GM13976 (cell line): Measurements from ENCODE around the gene RMDN2.

Experiments used
- DNase-seq: peaks from one replicate; pipeline ENCODE4 v3.0.0; 2012; ENCODE audit warnings: low spot score
- in situ Hi-C: fragments of 300-500 bp; cut with MboI; formaldehyde crosslinking; loops from one replicate; pipeline ENCODE4 v1.12.0; 2022; ENCODE audit warnings: low sequenced_read_pairs, mixed read lengths, inconsistent platforms; ENCODE audit not compliant: unreplicated experiment
- TF ChIP-seq, protein P1 (sequence below): IDR thresholded peaks from 2 replicates; pipeline ENCODE4 v1.5.1; 2012; ENCODE audit warnings: borderline replicate concordance, mild to moderate bottlenecking; ENCODE audit not compliant: insufficient read depth; ENCODE audit errors: extremely low read depth, missing control alignments, control extremely low read depth

Gene RMDN2

GRCh38 chr2:37881397-37881796 lies 43.7 kb upstream of the RMDN2 start:
- no peak for DNase-seq
- in situ Hi-C loops, result loop anchor here (25.0 kb wide), 1 partner anchor 719 kb away; the partner anchor contains the start of gene EIF2AK2
- TF ChIP-seq, protein P1, sequence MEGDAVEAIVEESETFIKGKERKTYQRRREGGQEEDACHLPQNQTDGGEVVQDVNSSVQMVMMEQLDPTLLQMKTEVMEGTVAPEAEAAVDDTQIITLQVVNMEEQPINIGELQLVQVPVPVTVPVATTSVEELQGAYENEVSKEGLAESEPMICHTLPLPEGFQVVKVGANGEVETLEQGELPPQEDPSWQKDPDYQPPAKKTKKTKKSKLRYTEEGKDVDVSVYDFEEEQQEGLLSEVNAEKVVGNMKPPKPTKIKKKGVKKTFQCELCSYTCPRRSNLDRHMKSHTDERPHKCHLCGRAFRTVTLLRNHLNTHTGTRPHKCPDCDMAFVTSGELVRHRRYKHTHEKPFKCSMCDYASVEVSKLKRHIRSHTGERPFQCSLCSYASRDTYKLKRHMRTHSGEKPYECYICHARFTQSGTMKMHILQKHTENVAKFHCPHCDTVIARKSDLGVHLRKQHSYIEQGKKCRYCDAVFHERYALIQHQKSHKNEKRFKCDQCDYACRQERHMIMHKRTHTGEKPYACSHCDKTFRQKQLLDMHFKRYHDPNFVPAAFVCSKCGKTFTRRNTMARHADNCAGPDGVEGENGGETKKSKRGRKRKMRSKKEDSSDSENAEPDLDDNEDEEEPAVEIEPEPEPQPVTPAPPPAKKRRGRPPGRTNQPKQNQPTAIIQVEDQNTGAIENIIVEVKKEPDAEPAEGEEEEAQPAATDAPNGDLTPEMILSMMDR, result no peak

GRCh38 chr2:37882036-37882435 lies 43.1 kb upstream of the RMDN2 start:
- in situ Hi-C loops, result loop anchor here (25.0 kb wide), 1 partner anchor 720 kb away; the partner anchor contains the start of gene EIF2AK2
- DNase-seq, result no peak
- TF ChIP-seq, protein P1, result no peak

DNA sequence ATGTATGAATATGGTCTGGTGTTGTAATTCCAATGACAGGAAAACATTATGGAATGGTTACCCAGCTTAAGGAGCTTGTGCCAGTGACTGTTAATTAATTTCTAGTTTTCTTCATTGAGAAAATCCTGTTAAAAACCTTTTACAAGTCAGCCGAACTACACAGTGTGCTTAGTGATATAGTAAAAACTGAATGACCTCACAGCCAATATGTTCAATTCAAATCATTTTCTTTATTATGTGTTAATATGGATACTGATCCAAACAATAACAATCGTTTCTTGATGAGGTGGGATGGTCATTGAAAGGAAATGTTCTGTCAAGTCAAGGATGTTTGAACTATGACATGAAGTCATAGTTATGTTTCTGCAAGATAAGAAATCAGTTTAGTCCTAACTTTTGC lies 41.6 kb upstream of the RMDN2 start:
- in situ Hi-C loops, result loop anchor here (25.0 kb wide), 1 partner anchor 721 kb away; the partner anchor contains the start of gene EIF2AK2
- no peak for DNase-seq
- TF ChIP-seq, protein P1, result no peak

DNA sequence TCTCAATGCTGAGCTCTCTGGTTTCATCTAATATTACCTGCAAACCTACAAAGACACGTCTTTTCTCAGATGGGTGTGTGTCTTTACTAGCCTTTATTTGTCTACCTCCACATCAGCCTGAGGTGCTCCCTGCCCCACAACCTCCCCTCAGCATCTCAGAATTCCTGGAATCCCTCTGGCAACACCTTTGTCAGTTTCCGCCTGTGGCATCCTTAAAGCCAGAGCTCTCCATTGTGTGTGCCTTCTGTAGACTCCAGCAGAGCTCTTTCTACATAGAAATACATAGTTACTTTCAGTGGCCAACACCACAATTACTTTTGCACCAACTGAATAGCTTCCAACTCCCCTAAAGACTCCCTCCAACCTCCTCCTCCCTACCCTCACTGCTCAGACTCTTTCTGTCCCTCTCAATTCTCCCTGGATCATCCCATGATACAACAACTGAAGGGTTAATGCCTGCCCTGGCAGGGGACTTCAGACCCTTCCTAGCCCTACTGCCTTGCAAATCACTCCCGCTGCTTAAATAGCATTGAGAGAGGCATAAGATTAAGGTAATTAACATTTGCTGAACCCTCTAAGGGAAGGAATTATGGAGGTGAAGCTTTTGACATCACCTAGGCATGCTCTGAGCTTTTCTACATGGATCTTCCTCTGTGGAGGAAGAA lies 39.6 kb upstream of the RMDN2 start:
- TF ChIP-seq, protein P1, result no peak
- in situ Hi-C loops, result loop anchor here (25.0 kb wide), 1 partner anchor 723 kb away; the partner anchor contains the start of gene EIF2AK2
- DNase-seq, result no peak

GRCh38 chr2:37886745-37887144 lies 38.3 kb upstream of the RMDN2 start:
- in situ Hi-C loops, result loop anchor here (25.0 kb wide), 1 partner anchor 724 kb away; the partner anchor contains the start of gene EIF2AK2
- DNase-seq, result no peak
- TF ChIP-seq, protein P1, result no peak

DNA sequence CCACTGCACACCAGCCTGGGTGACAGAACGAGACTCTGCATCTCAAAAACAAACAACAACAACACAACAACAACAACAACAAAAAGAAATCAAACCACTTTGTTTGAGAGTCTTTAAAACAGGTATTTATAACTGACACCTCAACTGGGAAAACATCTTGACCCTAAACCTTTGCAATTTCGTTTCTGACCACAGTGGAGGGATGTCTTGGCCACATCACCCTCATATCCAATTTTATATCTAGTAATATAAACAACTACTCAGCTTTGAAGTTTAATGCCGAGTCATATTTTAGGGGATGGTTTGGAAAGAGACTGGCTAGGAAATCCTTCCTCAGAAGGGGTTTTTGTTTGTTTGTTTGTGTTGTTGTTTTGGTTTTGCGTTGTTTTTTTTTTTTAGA lies 37.8 kb upstream of the RMDN2 start:
- TF ChIP-seq, protein P1, result no peak
- in situ Hi-C loops, result loop anchor here (25.0 kb wide), 1 partner anchor 725 kb away; the partner anchor contains the start of gene EIF2AK2
- no peak for DNase-seq
